ENCODE data around the gene PPT1.

Gene PPT1

DNA sequence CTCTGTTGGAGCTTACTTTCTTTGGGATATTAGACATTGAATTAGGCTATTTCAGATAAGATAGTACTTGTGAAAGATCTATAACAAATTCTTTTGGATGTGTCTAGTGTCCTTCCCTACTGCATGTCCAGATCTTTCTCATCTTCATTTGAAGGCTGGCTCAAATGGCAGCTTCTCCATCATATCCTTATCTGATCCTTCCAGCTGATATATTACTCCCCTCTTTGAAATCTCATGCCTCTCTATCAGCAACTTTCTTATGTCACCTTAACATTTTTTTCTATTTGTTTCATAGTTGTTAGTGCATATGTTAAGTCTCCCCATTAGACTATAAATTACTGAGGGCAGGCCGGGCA, 39.0 kb downstream of the PPT1 start:
- no peaks in the 10 kb centered on the region for H3K27me3 ChIP-seq (ENCODE audit: control insufficient read depth in 5 of 5, insufficient read depth in 4 of 5, low read length in 5 of 5)
- H3K27ac ChIP-seq (ENCODE audit: low read depth, low read length): peak overlapping the region; percentile 58
- H3K4me1 ChIP-seq (ENCODE audit: control insufficient read depth in 5 of 5, insufficient read depth in 5 of 5, low read length in 5 of 5): peaks cover 3 to 76% (median 43%) of the 10 kb centered on the region in 5 donors
- peaks cover 28 to 46% (median 39%) of the 10 kb centered on the region in 5 donors for H3K36me3 ChIP-seq (ENCODE audit: control insufficient read depth in 5 of 5, insufficient read depth in 5 of 5, low read length in 5 of 5)
- H3K9ac ChIP-seq (ENCODE audit: low read length in 5 of 5): no peak overlapping the region
- H3K4me3 ChIP-seq (ENCODE audit: low read depth in 1 of 5, low read length in 5 of 5): no peak overlapping the region
- H3K9me3 ChIP-seq (ENCODE audit: control insufficient read depth in 5 of 5, low read length in 5 of 5): no peaks in the 10 kb centered on the region

DNA sequence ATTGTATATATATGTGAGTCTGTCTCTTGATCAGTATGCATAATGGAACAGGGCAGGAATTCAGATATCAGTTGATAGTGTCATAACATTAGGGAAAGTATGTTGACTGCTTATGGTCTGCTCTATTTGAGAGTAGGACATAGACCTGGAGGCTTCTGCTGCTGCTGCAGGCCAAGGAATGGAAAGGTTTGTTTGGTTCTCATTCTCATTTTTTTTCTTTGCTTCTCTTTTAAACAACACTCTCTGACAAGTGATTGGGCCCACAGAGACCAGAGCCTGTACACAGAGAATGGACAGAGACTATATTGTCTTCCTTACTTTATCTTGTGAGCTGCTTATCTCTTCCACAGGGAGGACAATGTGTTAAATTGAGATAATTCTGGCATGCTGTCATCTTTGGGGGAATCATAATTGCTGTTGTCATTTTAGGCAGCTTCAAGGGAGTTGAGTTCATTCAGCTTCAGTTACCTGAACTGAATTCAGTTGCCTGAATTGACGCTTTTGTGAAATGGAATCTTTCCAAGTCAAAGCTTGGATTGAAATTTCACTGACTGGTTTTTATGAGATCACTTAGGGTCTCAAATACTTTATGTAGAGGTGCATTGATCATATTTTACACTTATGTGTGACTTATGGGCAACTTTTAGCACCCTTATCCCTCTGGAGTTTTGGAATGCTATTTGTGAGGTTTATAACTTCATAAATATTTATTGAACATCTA, 39.6 kb downstream of the PPT1 start:
- Histone ChIP-seq H3K36me3 (ENCODE audit: control insufficient read depth in 5 of 5, insufficient read depth in 5 of 5, low read length in 5 of 5) (peaks cover 28 to 41% (median 34%) of the 10 kb centered on the region in 5 donors), H3K9ac (ENCODE audit: low read length in 5 of 5) (no peak overlapping the region), H3K4me3 (ENCODE audit: low read depth in 1 of 5, low read length in 5 of 5) (no peak overlapping the region), H3K4me1 (ENCODE audit: control insufficient read depth in 5 of 5, insufficient read depth in 5 of 5, low read length in 5 of 5) (peaks cover 3 to 74% (median 43%) of the 10 kb centered on the region in 5 donors), H3K27ac (ENCODE audit: low read depth, low read length) (peak overlapping the region; percentile 58), H3K9me3 (ENCODE audit: control insufficient read depth in 5 of 5, low read length in 5 of 5) (no peaks in the 10 kb centered on the region), H3K27me3 (ENCODE audit: control insufficient read depth in 5 of 5, insufficient read depth in 4 of 5, low read length in 5 of 5) (no peaks in the 10 kb centered on the region)

DNA sequence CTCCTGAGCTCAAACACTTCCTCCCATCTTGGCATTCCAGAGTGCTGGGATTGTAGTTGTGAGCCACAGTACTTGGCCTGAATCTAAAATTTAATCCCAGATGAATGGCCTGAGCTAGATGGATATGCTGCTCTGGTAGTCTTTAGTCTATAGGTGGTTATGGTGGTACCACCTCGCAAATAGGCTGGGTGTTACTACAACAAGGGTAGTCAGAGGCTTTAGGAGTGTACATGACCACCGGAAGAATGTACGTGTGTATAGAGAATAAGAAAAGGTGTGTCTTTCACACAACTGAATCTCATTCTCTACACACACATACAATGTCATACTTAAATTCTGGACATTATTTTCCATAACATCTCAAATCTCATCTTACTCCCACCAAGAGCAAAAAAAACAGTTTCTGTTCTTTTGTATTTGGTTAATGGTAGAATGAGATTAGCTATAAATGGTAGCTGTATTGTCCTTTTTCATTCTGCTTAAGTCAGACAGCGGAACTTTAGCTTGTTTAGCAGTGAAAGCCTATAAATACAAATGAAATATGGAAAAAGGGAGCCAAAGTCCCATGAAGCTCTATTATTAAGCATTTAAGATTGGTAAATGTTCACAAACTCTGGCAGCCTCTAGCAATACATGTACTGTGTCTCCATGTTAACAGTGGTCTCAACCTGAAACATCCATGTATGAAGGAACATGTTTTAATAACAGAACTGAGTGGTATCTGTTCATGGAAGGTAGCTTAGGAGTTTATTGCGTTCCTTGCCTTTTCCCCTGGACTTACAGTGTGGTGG, 40.3 kb downstream of the PPT1 start:
- no peak overlapping the region for H3K9ac ChIP-seq (ENCODE audit: low read length in 5 of 5)
- peaks cover 23 to 34% (median 26%) of the 10 kb centered on the region in 5 donors for H3K36me3 ChIP-seq (ENCODE audit: control insufficient read depth in 5 of 5, insufficient read depth in 5 of 5, low read length in 5 of 5)
- no peak overlapping the region for H3K27ac ChIP-seq (ENCODE audit: low read depth, low read length)
- no peaks in the 10 kb centered on the region for H3K9me3 ChIP-seq (ENCODE audit: control insufficient read depth in 5 of 5, low read length in 5 of 5)
- H3K27me3 ChIP-seq (ENCODE audit: control insufficient read depth in 5 of 5, insufficient read depth in 4 of 5, low read length in 5 of 5): no peaks in the 10 kb centered on the region
- peaks cover 3 to 77% (median 49%) of the 10 kb centered on the region in 5 donors for H3K4me1 ChIP-seq (ENCODE audit: control insufficient read depth in 5 of 5, insufficient read depth in 5 of 5, low read length in 5 of 5)
- H3K4me3 ChIP-seq (ENCODE audit: low read depth in 1 of 5, low read length in 5 of 5): no peak overlapping the region

DNA sequence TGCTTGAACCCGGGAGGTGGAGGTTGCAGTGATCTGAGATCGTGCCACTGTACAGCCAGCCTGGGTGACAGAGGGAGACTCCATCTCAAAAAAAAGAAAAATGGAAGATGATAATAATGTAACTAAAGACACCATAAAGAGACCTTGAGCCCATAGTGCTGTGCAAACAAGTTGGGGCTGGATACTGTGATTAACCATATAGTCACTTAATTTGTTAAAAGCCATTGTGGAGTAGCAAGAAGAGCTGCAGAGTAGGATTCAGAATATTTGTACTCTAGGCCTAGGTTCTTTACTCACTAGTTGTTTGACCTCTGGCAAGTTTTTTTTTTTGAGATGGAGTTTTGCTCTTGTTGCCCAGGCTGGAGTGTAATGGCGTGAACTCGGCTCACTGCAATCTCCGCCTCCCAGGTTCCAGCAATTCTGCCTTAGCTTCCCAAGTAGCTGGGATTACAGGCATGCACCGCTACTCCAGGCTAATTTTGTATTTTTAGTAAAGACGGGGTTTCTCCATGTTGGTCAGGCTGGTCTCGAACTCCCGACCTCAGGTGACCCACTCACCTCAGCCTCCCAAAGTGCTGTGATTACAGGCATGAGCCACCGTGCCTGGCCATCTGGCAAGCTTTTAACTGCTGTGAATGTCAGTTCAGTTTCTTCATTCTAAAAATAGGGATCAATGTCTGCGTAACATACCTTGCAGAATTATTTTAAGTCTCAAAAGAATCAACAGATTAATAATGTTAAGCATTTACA, 43.7 kb downstream of the PPT1 start:
- no peak overlapping the region for H3K4me3 ChIP-seq (ENCODE audit: low read depth in 1 of 5, low read length in 5 of 5)
- H3K9me3 ChIP-seq (ENCODE audit: control insufficient read depth in 5 of 5, low read length in 5 of 5): no peaks in the 10 kb centered on the region
- no peaks in the 10 kb centered on the region for H3K27me3 ChIP-seq (ENCODE audit: control insufficient read depth in 5 of 5, insufficient read depth in 4 of 5, low read length in 5 of 5)
- no peak overlapping the region for H3K9ac ChIP-seq (ENCODE audit: low read length in 5 of 5)
- peaks cover 4 to 11% (median 5%) of the 10 kb centered on the region in 5 donors for H3K36me3 ChIP-seq (ENCODE audit: control insufficient read depth in 5 of 5, insufficient read depth in 5 of 5, low read length in 5 of 5)
- no peak overlapping the region for H3K27ac ChIP-seq (ENCODE audit: low read depth, low read length)
- peaks cover 3 to 56% (median 34%) of the 10 kb centered on the region in 5 donors for H3K4me1 ChIP-seq (ENCODE audit: control insufficient read depth in 5 of 5, insufficient read depth in 5 of 5, low read length in 5 of 5)

- no peaks in the 10 kb centered on the region for H3K27me3 ChIP-seq (ENCODE audit: control insufficient read depth in 5 of 5, insufficient read depth in 4 of 5, low read length in 5 of 5)
- H3K4me3 ChIP-seq (ENCODE audit: low read depth in 1 of 5, low read length in 5 of 5): no peak overlapping the region
- H3K36me3 ChIP-seq (ENCODE audit: control insufficient read depth in 5 of 5, insufficient read depth in 5 of 5, low read length in 5 of 5): peaks cover 0 to 4% (median under 1%) of the 10 kb centered on the region in 5 donors
- H3K4me1 ChIP-seq (ENCODE audit: control insufficient read depth in 5 of 5, insufficient read depth in 5 of 5, low read length in 5 of 5): peaks cover 0 to 50% (median 28%) of the 10 kb centered on the region in 5 donors
- no peaks in the 10 kb centered on the region for H3K9me3 ChIP-seq (ENCODE audit: control insufficient read depth in 5 of 5, low read length in 5 of 5)
- no peak overlapping the region for H3K27ac ChIP-seq (ENCODE audit: low read depth, low read length)
- no peak overlapping the region for H3K9ac ChIP-seq (ENCODE audit: low read length in 5 of 5)
These were observed 46.2 kb downstream of the PPT1 start for GRCh38 chr1:40050863-40051262.

DNA sequence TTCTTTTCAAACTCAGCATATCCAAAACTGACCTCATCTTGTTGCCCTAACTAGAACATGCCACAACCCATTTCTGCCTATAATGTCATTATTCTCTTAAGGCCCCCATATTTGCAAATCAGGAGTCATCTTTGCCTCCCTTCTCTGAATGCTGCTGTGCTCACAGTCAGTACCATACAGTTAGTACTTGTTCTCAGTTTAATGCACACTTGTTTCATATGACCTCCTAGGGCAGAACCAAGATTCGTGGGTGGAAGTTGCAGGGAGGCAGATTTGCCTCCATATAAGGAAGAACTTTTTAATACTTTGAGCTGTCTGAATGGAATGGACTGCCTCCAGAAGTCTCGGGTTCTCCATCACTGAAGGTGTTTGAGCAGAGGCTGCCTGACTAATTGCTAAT, 47.3 kb downstream of the PPT1 start:
- H3K9ac ChIP-seq (ENCODE audit: low read length in 5 of 5): no peak overlapping the region
- peaks cover 0 to 4% (median 3%) of the 10 kb centered on the region in 5 donors for H3K36me3 ChIP-seq (ENCODE audit: control insufficient read depth in 5 of 5, insufficient read depth in 5 of 5, low read length in 5 of 5)
- H3K27ac ChIP-seq (ENCODE audit: low read depth, low read length): no peak overlapping the region
- H3K4me1 ChIP-seq (ENCODE audit: control insufficient read depth in 5 of 5, insufficient read depth in 5 of 5, low read length in 5 of 5): peaks cover 0 to 50% (median 29%) of the 10 kb centered on the region in 5 donors
- no peak overlapping the region for H3K4me3 ChIP-seq (ENCODE audit: low read depth in 1 of 5, low read length in 5 of 5)
- H3K9me3 ChIP-seq (ENCODE audit: control insufficient read depth in 5 of 5, low read length in 5 of 5): no peaks in the 10 kb centered on the region
- H3K27me3 ChIP-seq (ENCODE audit: control insufficient read depth in 5 of 5, insufficient read depth in 4 of 5, low read length in 5 of 5): no peaks in the 10 kb centered on the region

- Histone ChIP-seq H3K27me3 (ENCODE audit: control insufficient read depth in 5 of 5, insufficient read depth in 4 of 5, low read length in 5 of 5) (no peaks in the 10 kb centered on the region), H3K4me3 (ENCODE audit: low read depth in 1 of 5, low read length in 5 of 5) (no peak overlapping the region), H3K9me3 (ENCODE audit: control insufficient read depth in 5 of 5, low read length in 5 of 5) (no peaks in the 10 kb centered on the region), H3K9ac (ENCODE audit: low read length in 5 of 5) (no peak overlapping the region), H3K4me1 (ENCODE audit: control insufficient read depth in 5 of 5, insufficient read depth in 5 of 5, low read length in 5 of 5) (peaks cover under 1 to 65% (median 46%) of the 10 kb centered on the region in 5 donors), H3K27ac (ENCODE audit: low read depth, low read length) (no peak overlapping the region), H3K36me3 (ENCODE audit: control insufficient read depth in 5 of 5, insufficient read depth in 5 of 5, low read length in 5 of 5) (peaks cover 0 to 5% (median 3%) of the 10 kb centered on the region in 5 donors)
These were observed 49.3 kb downstream of the PPT1 start for GRCh38 chr1:40047769-40048168.

DNA sequence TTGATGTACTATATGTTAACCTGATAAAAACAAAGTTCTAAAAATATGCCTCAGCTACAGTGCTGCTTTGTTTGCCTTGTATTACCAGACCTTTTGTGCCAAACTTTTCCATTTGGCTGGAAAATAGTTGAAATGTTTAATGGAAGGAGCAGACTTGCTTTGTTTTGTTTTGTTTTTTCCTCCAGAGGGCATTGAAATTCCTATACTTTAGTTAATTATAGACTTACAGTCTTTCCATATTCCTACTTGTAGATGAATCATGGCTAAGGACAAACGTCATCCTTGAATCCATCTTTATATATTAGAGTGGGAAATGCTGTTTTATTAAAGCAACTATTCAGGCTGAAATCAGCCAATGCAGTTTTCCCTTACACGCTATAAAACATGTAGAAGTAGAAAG, 49.8 kb downstream of the PPT1 start:
- no peaks in the 10 kb centered on the region for H3K27me3 ChIP-seq (ENCODE audit: control insufficient read depth in 5 of 5, insufficient read depth in 4 of 5, low read length in 5 of 5)
- no peak overlapping the region for H3K4me3 ChIP-seq (ENCODE audit: low read depth in 1 of 5, low read length in 5 of 5)
- peaks cover 3 to 70% (median 51%) of the 10 kb centered on the region in 5 donors for H3K4me1 ChIP-seq (ENCODE audit: control insufficient read depth in 5 of 5, insufficient read depth in 5 of 5, low read length in 5 of 5)
- H3K36me3 ChIP-seq (ENCODE audit: control insufficient read depth in 5 of 5, insufficient read depth in 5 of 5, low read length in 5 of 5): peaks cover 0 to 8% (median 3%) of the 10 kb centered on the region in 5 donors
- H3K9ac ChIP-seq (ENCODE audit: low read length in 5 of 5): no peak overlapping the region
- H3K9me3 ChIP-seq (ENCODE audit: control insufficient read depth in 5 of 5, low read length in 5 of 5): no peaks in the 10 kb centered on the region
- H3K27ac ChIP-seq (ENCODE audit: low read depth, low read length): no peak overlapping the region

DNA sequence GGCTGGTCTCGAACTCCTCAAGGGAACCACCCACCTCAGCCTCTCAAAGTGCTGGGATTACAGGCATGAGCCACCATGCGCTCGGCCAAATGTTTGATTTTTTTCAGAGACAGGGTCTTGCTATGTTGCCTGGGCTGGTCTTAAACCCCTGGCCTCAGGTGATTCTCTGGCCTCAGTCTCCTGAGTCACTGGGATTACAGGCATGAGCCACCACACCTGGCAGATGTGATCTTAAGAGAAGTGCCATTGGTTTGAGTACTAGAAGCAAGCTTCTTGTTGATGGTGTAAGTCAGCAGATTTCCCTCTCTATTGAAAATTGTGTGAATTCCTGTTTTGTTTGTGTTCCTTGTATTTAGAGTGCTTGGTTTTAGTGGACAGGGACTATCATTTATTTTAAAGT, 51.3 kb downstream of the PPT1 start:
- H3K4me1 ChIP-seq (ENCODE audit: control insufficient read depth in 5 of 5, insufficient read depth in 5 of 5, low read length in 5 of 5): peaks cover 6 to 74% (median 59%) of the 10 kb centered on the region in 5 donors
- H3K9ac ChIP-seq (ENCODE audit: low read length in 5 of 5): no peak overlapping the region
- no peaks in the 10 kb centered on the region for H3K9me3 ChIP-seq (ENCODE audit: control insufficient read depth in 5 of 5, low read length in 5 of 5)
- H3K4me3 ChIP-seq (ENCODE audit: low read depth in 1 of 5, low read length in 5 of 5): no peak overlapping the region
- peaks cover 0 to 10% (median 3%) of the 10 kb centered on the region in 5 donors for H3K36me3 ChIP-seq (ENCODE audit: control insufficient read depth in 5 of 5, insufficient read depth in 5 of 5, low read length in 5 of 5)
- no peak overlapping the region for H3K27ac ChIP-seq (ENCODE audit: low read depth, low read length)
- no peaks in the 10 kb centered on the region for H3K27me3 ChIP-seq (ENCODE audit: control insufficient read depth in 5 of 5, insufficient read depth in 4 of 5, low read length in 5 of 5)
